ENCODE results near the gene IPPK.

Gene IPPK

GRCh38 chr9:92696619-92697018 lies 26.7 kb upstream of the IPPK start:
- no peak overlapping the region for H3K9ac ChIP-seq (ENCODE audit: low read depth in 1 of 2, low read length in 2 of 2)
- no peak overlapping the region for H3K4me3 ChIP-seq (ENCODE audit: low read depth in 1 of 2, low read length in 2 of 2)
- H3K9me3 ChIP-seq (ENCODE audit: control insufficient read depth in 1 of 2, low read length in 2 of 2) = peaks cover 5 to 12% of the 10 kb centered on the region in 2 donors
- H3K27ac ChIP-seq (ENCODE audit: low read depth, low read length) = no peak overlapping the region
- no peaks in the 10 kb centered on the region for H3K4me1 ChIP-seq (ENCODE audit: control insufficient read depth in 1 of 2, insufficient read depth in 2 of 2, low read length in 2 of 2)
- H3K36me3 ChIP-seq (ENCODE audit: control insufficient read depth in 1 of 2, insufficient read depth in 2 of 2, low read length in 2 of 2) = no peaks in the 10 kb centered on the region
- no peaks in the 10 kb centered on the region for H3K27me3 ChIP-seq (ENCODE audit: control insufficient read depth in 1 of 2, insufficient read depth in 2 of 2, low read length in 2 of 2)

- Histone ChIP-seq H3K9me3 (ENCODE audit: control insufficient read depth in 1 of 2, low read length in 2 of 2) (peaks cover 0 to 2% of the 10 kb centered on the region in 2 donors), H3K4me3 (ENCODE audit: low read depth in 1 of 2, low read length in 2 of 2) (no peak overlapping the region), H3K27ac (ENCODE audit: low read depth, low read length) (no peak overlapping the region), H3K27me3 (ENCODE audit: control insufficient read depth in 1 of 2, insufficient read depth in 2 of 2, low read length in 2 of 2) (no peaks in the 10 kb centered on the region), H3K4me1 (ENCODE audit: control insufficient read depth in 1 of 2, insufficient read depth in 2 of 2, low read length in 2 of 2) (no peaks in the 10 kb centered on the region), H3K36me3 (ENCODE audit: control insufficient read depth in 1 of 2, insufficient read depth in 2 of 2, low read length in 2 of 2) (no peaks in the 10 kb centered on the region), H3K9ac (ENCODE audit: low read depth in 1 of 2, low read length in 2 of 2) (no peak overlapping the region)
Observed at GRCh38 chr9:92686954-92687353, 17.0 kb upstream of the IPPK start.

- Histone ChIP-seq H3K9ac (ENCODE audit: low read depth in 1 of 2, low read length in 2 of 2) (no peak overlapping the region), H3K4me1 (ENCODE audit: control insufficient read depth in 1 of 2, insufficient read depth in 2 of 2, low read length in 2 of 2) (no peaks in the 10 kb centered on the region), H3K27me3 (ENCODE audit: control insufficient read depth in 1 of 2, insufficient read depth in 2 of 2, low read length in 2 of 2) (no peaks in the 10 kb centered on the region), H3K9me3 (ENCODE audit: control insufficient read depth in 1 of 2, low read length in 2 of 2) (no peaks in the 10 kb centered on the region), H3K27ac (ENCODE audit: low read depth, low read length) (no peak overlapping the region), H3K4me3 (ENCODE audit: low read depth in 1 of 2, low read length in 2 of 2) (no peak overlapping the region), H3K36me3 (ENCODE audit: control insufficient read depth in 1 of 2, insufficient read depth in 2 of 2, low read length in 2 of 2) (no peaks in the 10 kb centered on the region)
Observed at GRCh38 chr9:92685022-92685421, 15.1 kb upstream of the IPPK start.

- Histone ChIP-seq H3K27me3 (ENCODE audit: control insufficient read depth in 1 of 2, insufficient read depth in 2 of 2, low read length in 2 of 2) (no peaks in the 10 kb centered on the region), H3K4me3 (ENCODE audit: low read depth in 1 of 2, low read length in 2 of 2) (no peak overlapping the region), H3K9ac (ENCODE audit: low read depth in 1 of 2, low read length in 2 of 2) (no peak overlapping the region), H3K4me1 (ENCODE audit: control insufficient read depth in 1 of 2, insufficient read depth in 2 of 2, low read length in 2 of 2) (no peaks in the 10 kb centered on the region), H3K36me3 (ENCODE audit: control insufficient read depth in 1 of 2, insufficient read depth in 2 of 2, low read length in 2 of 2) (no peaks in the 10 kb centered on the region), H3K9me3 (ENCODE audit: control insufficient read depth in 1 of 2, low read length in 2 of 2) (no peaks in the 10 kb centered on the region), H3K27ac (ENCODE audit: low read depth, low read length) (no peak overlapping the region)
Observed at GRCh38 chr9:92682269-92682668, 12.3 kb upstream of the IPPK start.

- H3K4me1 ChIP-seq (ENCODE audit: control insufficient read depth in 1 of 2, insufficient read depth in 2 of 2, low read length in 2 of 2) = no peaks in the 10 kb centered on the region
- no peak overlapping the region for H3K4me3 ChIP-seq (ENCODE audit: low read depth in 1 of 2, low read length in 2 of 2)
- H3K9ac ChIP-seq (ENCODE audit: low read depth in 1 of 2, low read length in 2 of 2) = no peak overlapping the region
- no peak overlapping the region for H3K27ac ChIP-seq (ENCODE audit: low read depth, low read length)
- H3K9me3 ChIP-seq (ENCODE audit: control insufficient read depth in 1 of 2, low read length in 2 of 2) = no peaks in the 10 kb centered on the region
- no peaks in the 10 kb centered on the region for H3K27me3 ChIP-seq (ENCODE audit: control insufficient read depth in 1 of 2, insufficient read depth in 2 of 2, low read length in 2 of 2)
- no peaks in the 10 kb centered on the region for H3K36me3 ChIP-seq (ENCODE audit: control insufficient read depth in 1 of 2, insufficient read depth in 2 of 2, low read length in 2 of 2)
Observed at GRCh38 chr9:92680166-92681119, 10.5 kb upstream of the IPPK start.

- Histone ChIP-seq H3K27ac (ENCODE audit: low read depth, low read length) (no peak overlapping the region), H3K4me1 (ENCODE audit: control insufficient read depth in 1 of 2, insufficient read depth in 2 of 2, low read length in 2 of 2) (no peaks in the 10 kb centered on the region), H3K9ac (ENCODE audit: low read depth in 1 of 2, low read length in 2 of 2) (no peak overlapping the region), H3K36me3 (ENCODE audit: control insufficient read depth in 1 of 2, insufficient read depth in 2 of 2, low read length in 2 of 2) (no peaks in the 10 kb centered on the region), H3K27me3 (ENCODE audit: control insufficient read depth in 1 of 2, insufficient read depth in 2 of 2, low read length in 2 of 2) (no peaks in the 10 kb centered on the region), H3K9me3 (ENCODE audit: control insufficient read depth in 1 of 2, low read length in 2 of 2) (no peaks in the 10 kb centered on the region), H3K4me3 (ENCODE audit: low read depth in 1 of 2, low read length in 2 of 2) (no peak overlapping the region)
Observed at GRCh38 chr9:92679413-92680165, 9.7 kb upstream of the IPPK start.

GRCh38 chr9:92671323-92671722 lies 1.4 kb upstream of the IPPK start:
- peaks cover 0 to 7% of the 10 kb centered on the region in 2 donors for H3K4me1 ChIP-seq (ENCODE audit: control insufficient read depth in 1 of 2, insufficient read depth in 2 of 2, low read length in 2 of 2)
- no peaks in the 10 kb centered on the region for H3K9me3 ChIP-seq (ENCODE audit: control insufficient read depth in 1 of 2, low read length in 2 of 2)
- no peaks in the 10 kb centered on the region for H3K27me3 ChIP-seq (ENCODE audit: control insufficient read depth in 1 of 2, insufficient read depth in 2 of 2, low read length in 2 of 2)
- no peak overlapping the region for H3K27ac ChIP-seq (ENCODE audit: low read depth, low read length)
- peak overlapping the region in 1 of 2 donors; percentile 33 for H3K4me3 ChIP-seq (ENCODE audit: low read depth in 1 of 2, low read length in 2 of 2)
- H3K9ac ChIP-seq (ENCODE audit: low read depth in 1 of 2, low read length in 2 of 2) = no peak overlapping the region
- peaks cover 0 to 6% of the 10 kb centered on the region in 2 donors for H3K36me3 ChIP-seq (ENCODE audit: control insufficient read depth in 1 of 2, insufficient read depth in 2 of 2, low read length in 2 of 2)

- Histone ChIP-seq H3K9ac (ENCODE audit: low read depth in 1 of 2, low read length in 2 of 2) (peak overlapping the region; percentile 75 to 98), H3K27me3 (ENCODE audit: control insufficient read depth in 1 of 2, insufficient read depth in 2 of 2, low read length in 2 of 2) (no peaks in the 10 kb centered on the region), H3K4me3 (ENCODE audit: low read depth in 1 of 2, low read length in 2 of 2) (peak overlapping the region; percentile 95 to 100), H3K4me1 (ENCODE audit: control insufficient read depth in 1 of 2, insufficient read depth in 2 of 2, low read length in 2 of 2) (peaks cover 0 to 7% of the 10 kb centered on the region in 2 donors), H3K9me3 (ENCODE audit: control insufficient read depth in 1 of 2, low read length in 2 of 2) (no peaks in the 10 kb centered on the region), H3K36me3 (ENCODE audit: control insufficient read depth in 1 of 2, insufficient read depth in 2 of 2, low read length in 2 of 2) (peaks cover 0 to 11% of the 10 kb centered on the region in 2 donors), H3K27ac (ENCODE audit: low read depth, low read length) (peak overlapping the region; percentile 70)
Observed at GRCh38 chr9:92669527-92669889, 423 bp downstream of the IPPK start.

- Histone ChIP-seq H3K4me1 (ENCODE audit: control insufficient read depth in 1 of 2, insufficient read depth in 2 of 2, low read length in 2 of 2) (peaks cover 0 to 7% of the 10 kb centered on the region in 2 donors), H3K27ac (ENCODE audit: low read depth, low read length) (no peak overlapping the region), H3K9ac (ENCODE audit: low read depth in 1 of 2, low read length in 2 of 2) (peak overlapping the region; percentile 75 to 98)
Observed at GRCh38 chr9:92668746-92669526, 995 bp downstream of the IPPK start.

More at GRCh38 chr9:92668746-92669526, 995 bp downstream of the IPPK start:
- no peaks in the 10 kb centered on the region for H3K9me3 ChIP-seq (ENCODE audit: control insufficient read depth in 1 of 2, low read length in 2 of 2)
- peak overlapping the region; percentile 95 to 100 for H3K4me3 ChIP-seq (ENCODE audit: low read depth in 1 of 2, low read length in 2 of 2)
- H3K36me3 ChIP-seq (ENCODE audit: control insufficient read depth in 1 of 2, insufficient read depth in 2 of 2, low read length in 2 of 2) = peaks cover 0 to 13% of the 10 kb centered on the region in 2 donors
- H3K27me3 ChIP-seq (ENCODE audit: control insufficient read depth in 1 of 2, insufficient read depth in 2 of 2, low read length in 2 of 2) = no peaks in the 10 kb centered on the region

All from duodenal mucosa (tissue), 2 donors.